DMS 273 (cell line): ENCODE measurements around the gene RNGTT.
"Not testable (repeated sequence)": the region's sequence is repeated elsewhere in the genome, so short reads cannot be mapped to it uniquely, and the experiment has no call there.

Source experiments
- DNase-seq: peaks from one replicate; lab custom pipeline; 2025; ENCODE audit not compliant: unreplicated experiment; lab: John Stamatoyannopoulos, UW

Gene RNGTT

DNA sequence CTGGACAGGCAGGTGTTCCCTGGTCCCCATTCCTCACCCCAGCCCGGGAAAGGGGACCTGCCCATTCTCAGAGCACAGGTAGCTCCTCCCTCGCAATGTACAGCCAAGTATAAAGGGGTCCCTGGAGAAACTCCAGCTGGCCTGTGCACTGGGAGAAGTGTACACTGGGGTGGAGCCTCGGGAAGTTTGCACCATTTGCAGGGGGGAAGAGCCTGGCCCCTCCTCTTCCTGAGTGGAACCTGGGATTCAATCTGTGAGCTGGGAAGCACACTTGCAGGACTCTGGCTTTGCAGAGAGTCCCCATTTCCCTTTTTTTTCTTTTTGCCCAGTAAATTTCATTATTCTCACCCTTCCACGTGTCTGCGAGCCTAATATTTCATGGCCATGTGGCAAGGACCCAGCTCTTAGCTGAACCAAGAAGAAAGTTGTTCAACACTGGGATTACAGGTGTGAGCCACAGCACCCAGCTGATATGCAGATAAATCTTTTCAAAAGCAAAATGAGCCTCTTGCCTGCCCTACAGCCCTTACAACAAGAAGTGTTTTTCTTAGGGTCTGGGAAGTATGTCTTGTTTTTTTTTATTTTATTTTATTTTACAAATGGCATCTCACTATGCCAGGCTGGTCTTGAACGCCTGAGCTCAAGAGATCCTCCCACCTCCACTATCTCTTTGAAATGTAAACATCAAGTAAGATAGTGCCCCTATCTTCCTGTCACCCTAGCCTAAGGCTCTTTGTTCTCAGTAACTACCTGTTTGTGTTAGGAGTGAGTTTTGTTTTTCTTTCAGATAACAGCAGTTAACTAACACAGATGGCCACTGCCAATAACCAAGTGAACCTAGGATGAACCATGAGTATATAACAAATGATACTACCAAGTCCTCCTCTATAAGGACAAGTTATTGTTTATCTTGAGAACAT lies 9.3 kb upstream of the RNGTT start:
- no peak for DNase-seq

GRCh38 chr6:88970301-88970700 lies 6.9 kb upstream of the RNGTT start:
- no peak for DNase-seq

GRCh38 chr6:88969255-88969654 lies 5.8 kb upstream of the RNGTT start:
- not testable (repeated sequence) for DNase-seq

DNA sequence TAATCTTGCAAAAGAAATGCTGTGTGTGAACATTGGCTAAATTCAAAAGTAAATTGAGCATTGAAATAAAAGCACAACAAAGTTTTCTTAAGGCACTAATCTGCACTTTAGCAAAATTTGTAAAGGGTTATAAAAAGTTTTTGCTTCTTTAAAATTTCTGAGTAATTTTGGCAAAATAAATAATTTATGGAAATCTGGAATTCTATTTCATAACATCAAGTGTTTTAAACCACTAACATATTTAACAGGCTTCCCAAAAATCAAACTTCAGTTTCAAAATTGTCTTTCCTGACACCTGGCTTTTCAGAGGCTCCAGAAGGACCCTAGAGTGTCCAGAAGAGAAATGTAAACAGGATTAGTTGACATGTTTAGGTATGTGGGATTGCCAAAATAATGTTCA lies 4.5 kb upstream of the RNGTT start:
- DNase-seq, result no peak

- DNase-seq, result no peak
Observed at GRCh38 chr6:88965691-88966090, 2.3 kb upstream of the RNGTT start.

GRCh38 chr6:88964509-88964908 lies 1.1 kb upstream of the RNGTT start:
- peak; percentile 30 for DNase-seq

- no peak for DNase-seq
Observed at GRCh38 chr6:88958842-88959241, 4.6 kb downstream of the RNGTT start.

GRCh38 chr6:88953550-88954386 lies 9.7 kb downstream of the RNGTT start:
- no peak for DNase-seq

GRCh38 chr6:88952065-88952704 lies 11.2 kb downstream of the RNGTT start:
- DNase-seq, result peak; percentile 14

DNA sequence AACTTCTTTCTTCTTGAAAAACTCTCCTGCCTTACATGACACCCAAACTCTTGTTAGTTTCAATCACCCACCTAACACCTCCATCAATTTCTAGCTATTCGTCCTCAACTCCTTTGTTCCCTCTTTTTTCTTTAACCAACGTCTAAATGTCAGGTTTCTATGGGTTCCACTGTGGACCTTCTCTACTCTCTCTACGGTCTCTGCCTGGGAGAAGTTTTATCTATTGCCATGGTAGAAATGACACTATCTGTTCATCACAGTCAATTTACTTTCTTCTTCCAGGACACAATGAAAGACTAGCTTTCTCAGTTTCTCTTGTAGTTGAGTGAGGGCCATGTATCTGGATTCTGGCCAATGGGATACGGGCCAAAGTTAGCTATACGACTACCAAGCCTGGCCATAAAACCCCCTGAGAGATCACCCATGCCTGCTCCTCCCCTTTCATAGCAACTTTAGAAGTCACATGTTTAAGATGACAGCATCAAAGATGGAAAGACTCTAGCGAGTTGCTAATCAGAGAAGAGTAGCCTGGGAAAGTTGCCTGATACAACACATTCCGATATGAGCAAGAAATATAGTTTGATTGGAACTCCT lies 17.9 kb downstream of the RNGTT start:
- DNase-seq, result no peak

GRCh38 chr6:88933521-88933920 lies 29.9 kb downstream of the RNGTT start:
- DNase-seq, result no peak

DNA sequence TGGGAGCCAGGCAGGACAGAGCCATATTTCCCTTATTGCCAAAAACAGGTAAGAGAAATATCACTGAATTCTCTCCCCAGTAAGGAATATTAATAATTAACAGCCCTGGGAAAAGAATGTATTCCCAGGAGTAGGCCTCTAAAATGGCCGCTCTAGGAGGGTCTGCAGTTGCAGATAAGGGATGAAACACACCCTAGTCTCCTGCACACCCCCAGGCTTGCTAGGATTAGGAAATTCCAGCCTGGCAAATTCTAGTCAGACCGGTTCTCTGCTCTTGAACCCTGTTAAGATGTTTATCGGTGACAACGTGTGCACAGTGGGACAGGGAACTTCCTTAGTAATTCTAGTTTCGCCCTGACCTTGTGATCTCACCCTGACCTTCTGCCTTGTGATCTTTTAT lies 31.4 kb downstream of the RNGTT start:
- not testable (repeated sequence) for DNase-seq

DNA sequence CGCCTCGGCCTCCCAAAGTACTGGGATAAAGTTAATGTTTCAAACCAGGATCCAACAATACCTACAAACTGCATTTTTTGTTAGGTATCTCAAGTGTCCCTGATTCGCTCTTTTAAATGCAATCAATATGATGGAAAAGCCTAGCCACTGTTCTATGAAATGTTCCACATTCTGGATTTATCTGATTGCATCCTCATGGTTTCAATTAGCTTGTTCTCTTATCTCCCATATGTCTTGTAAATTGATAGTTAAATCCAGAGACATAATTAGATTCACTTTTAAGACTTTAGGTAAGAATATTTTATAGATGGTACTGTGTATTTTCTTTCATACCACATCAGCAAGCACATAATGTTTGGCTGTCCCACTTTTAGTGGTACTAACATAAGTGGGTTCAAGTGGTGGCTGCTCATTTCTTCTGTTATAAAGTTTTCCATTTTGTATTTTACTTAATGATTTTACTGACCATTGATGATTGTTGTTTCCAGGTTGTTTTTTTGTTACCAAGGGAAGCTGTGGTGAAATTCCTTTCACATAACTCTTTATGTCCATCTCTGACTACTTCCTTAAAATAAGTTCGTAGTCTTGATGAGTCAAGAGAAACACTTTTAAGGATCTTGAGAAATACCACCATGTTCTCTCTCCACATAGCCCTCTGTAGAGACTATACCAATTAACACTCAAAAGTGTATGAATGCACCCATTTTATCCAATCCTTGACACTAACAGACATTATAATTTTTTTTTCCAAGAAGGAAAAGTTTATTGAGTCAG lies 40.5 kb downstream of the RNGTT start:
- DNase-seq, result no peak

DNA sequence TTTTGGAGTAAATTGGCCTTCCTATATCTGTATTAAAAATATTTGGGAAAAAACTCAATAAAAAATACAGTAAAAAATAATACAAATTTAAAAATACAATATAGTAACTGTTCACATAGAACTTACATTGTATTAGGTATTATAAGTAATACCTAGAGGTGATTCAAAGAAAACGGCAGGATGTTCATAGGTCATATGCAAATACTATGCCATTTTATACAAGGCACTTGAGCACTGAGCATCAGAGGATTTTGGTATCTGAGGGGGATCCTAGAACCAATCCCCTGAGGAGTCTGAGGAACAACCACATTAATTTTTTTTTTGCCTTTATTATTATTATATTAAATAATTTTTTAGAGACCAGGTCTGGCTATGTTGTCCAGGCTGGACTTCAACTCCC lies 41.7 kb downstream of the RNGTT start:
- DNase-seq, result no peak

DNA sequence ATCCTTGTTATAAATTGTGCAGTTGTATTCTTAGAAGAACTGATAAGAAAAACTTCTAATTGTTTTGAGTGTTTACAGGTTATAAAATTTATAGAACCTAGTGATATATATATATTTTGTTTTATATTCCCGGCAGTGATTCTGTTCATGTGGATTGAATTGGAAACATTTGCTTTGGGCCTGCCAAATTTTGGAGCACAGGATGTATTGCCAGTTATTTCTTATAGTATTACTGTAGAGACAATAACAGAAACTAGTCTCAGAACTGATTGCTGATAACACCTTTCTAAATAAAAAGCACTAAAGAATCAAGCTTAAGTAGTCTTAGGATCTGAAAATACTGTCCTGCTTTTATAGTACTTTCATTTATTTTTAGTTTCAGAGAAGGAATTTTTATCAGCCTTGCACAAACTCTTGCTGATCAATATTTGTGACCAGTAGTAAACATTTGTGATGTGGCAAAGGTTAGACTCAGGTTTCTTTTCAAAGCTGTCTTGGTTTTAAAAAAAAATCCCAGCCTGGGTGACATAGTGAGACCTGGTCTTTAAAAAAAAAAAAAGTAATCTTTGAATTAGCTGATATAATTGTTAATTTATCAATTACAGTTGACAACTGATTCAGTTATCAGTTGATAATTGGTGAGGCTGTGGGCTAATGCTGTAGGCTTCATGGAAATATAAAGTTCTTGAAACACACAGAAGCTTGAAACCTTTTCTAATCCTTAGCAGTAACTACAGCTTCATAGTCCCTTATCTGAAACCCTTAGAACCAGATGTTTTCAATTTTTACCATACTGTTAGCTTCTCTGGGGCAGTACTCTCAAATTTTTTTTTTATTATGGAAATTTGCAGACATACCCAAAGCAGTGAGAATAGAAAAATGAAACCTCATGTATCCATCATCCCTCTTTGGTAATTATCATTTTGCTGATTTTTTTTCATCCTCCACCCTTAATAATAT lies 42.4 kb downstream of the RNGTT start:
- DNase-seq, result no peak

- no peak for DNase-seq
Observed at GRCh38 chr6:88920088-88920487, 43.3 kb downstream of the RNGTT start.

DNA sequence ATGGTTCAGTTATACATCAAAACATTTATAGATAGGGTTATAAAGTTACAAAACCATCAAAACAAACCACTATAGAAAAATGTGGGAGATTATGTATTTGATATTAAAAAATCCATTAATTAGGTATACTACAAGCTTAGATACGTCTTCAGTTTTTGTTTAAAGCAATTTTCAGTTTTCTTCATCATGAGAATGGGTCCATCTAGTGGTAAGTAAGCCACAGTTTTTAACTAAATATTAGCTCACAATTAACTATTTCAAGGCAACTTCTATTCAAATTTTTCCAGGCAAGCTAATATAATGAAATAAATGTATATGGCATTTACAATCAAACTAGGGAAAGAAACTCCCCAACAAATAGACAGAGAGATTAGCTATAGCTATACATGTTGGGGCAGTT lies 44.4 kb downstream of the RNGTT start:
- DNase-seq, result peak; percentile 6

GRCh38 chr6:88916615-88917208 lies 46.7 kb downstream of the RNGTT start:
- DNase-seq, result no peak
